Mucosa of rectum (tissue), 2 donors: ENCODE data around the gene TYRP1.

Source experiments
- H3K27ac ChIP-seq, 2 donors: one replicate each; pipeline ENCODE4 v1.7.0; 2013; ENCODE audit warnings: inconsistent platforms in 2 of 2, low read depth in 2 of 2, low read length in 2 of 2
- H3K27me3 ChIP-seq, 2 donors: one replicate each; pipeline ENCODE4 v1.7.0; 2013; ENCODE audit warnings: low read length in 2 of 2; ENCODE audit not compliant: control insufficient read depth in 2 of 2, insufficient read depth in 2 of 2
- H3K36me3 ChIP-seq, 2 donors: one replicate each; pipeline ENCODE4 v1.7.0; 2013; ENCODE audit warnings: low read length in 2 of 2; ENCODE audit not compliant: control insufficient read depth in 2 of 2, insufficient read depth in 2 of 2
- H3K4me1 ChIP-seq, 2 donors: one replicate each; pipeline ENCODE4 v1.7.0; 2013; ENCODE audit warnings: low read length in 2 of 2, mild to moderate bottlenecking in 1 of 2; ENCODE audit not compliant: control insufficient read depth in 2 of 2, insufficient read depth in 2 of 2
- H3K4me3 ChIP-seq, 2 donors: one replicate each; pipeline ENCODE4 v1.7.0; 2013; ENCODE audit warnings: low read length in 2 of 2
- H3K9ac ChIP-seq, 2 donors: one replicate each; pipeline ENCODE4 v1.7.0; 2013; ENCODE audit warnings: low read length in 2 of 2, low read depth in 1 of 2, mild to moderate bottlenecking in 1 of 2
- H3K9me3 ChIP-seq, 2 donors: one replicate each; pipeline ENCODE4 v1.7.0; 2013; ENCODE audit warnings: low read length in 2 of 2; ENCODE audit not compliant: control insufficient read depth in 2 of 2
- donor health status: healthy.
- donor health status: Normal muscosa, but diverticular disease.

Gene TYRP1

DNA sequence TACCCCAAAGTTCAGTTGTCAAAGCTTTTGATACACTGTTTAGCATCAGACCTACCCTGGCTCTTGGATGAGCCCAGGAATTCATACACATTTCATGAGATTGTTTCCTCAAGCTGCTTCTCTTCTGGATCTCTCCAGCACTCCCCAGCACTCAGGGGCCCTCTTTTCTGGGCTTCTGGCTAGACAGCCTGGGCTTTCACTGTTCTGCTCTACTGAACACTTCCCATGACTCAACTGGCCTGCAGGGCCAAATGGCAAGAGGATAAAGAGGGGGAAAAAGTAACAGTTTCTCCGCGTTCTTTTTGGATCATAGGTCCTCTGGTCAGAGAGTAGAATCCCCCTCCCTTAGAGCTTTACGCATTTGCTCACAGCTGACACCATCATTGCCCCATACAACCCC is 60.7 kb downstream of the TYRP1 start:
- peaks cover 0 to 5% of the 10 kb centered on the region in 2 donors for H3K4me1 ChIP-seq
- no peaks in the 10 kb centered on the region for H3K9me3 ChIP-seq
- no peak overlapping the region for H3K27ac ChIP-seq
- no peaks in the 10 kb centered on the region for H3K36me3 ChIP-seq
- H3K27me3 ChIP-seq, result no peaks in the 10 kb centered on the region
- H3K4me3 ChIP-seq, result no peak overlapping the region
- no peak overlapping the region for H3K9ac ChIP-seq

DNA sequence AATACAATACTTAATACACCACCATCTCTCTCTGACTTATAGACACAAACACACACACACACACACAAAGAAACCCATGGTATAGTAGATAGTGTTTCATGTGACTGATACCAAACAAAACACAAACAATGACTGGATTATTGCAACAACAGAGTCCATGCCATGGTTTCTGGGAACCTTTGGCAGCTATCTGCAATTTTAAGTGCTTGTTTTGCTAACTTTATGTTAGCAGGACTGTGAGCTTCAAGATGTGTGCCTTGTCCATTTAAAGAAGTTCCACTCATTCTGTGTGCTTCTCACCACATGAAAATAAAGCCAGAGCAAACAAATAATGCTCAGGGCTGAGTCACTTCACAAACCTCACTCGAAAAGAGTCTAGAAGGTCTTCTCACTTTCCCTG is 66.6 kb downstream of the TYRP1 start:
- Histone ChIP-seq H3K36me3 (no peaks in the 10 kb centered on the region), H3K4me1 (peaks cover 5 to 10% of the 10 kb centered on the region in 2 donors), H3K9ac (no peak overlapping the region), H3K4me3 (no peak overlapping the region), H3K27me3 (no peaks in the 10 kb centered on the region), H3K9me3 (no peaks in the 10 kb centered on the region), H3K27ac (no peak overlapping the region)
